Measurements from ENCODE around the gene UCHL3. TPM values are rescaled to one million over a fixed set of nuclear protein-coding genes. Genes with fewer than 3 reads are reported as not detected.

The UCHL3 gene
- total and polyA plus RNA-seq, 9 of the 15 experiments (the other 6 are each of a cell fraction or from before 2014, with no cell fraction given): 42.2 to 112 (median 85.4) TPM

GRCh38 chr13:75603038-75603437 lies 53.4 kb downstream of the UCHL3 start (continued):
- TF ChIP-seq ARID4B (CRISPR knock-in tag; IDR thresholded peaks at IDR 0.05): no peak
- no peak for TF ChIP-seq NR3C1 (CRISPR knock-in tag; IDR thresholded peaks at IDR 0.05)
- no peak for TF ChIP-seq ZNF511 (CRISPR knock-in tag; IDR thresholded peaks at IDR 0.05)

GRCh38 chr13:75607447-75607846 lies 57.9 kb downstream of the UCHL3 start:
- H3K9me1 ChIP-seq (ENCODE audit: control insufficient read depth, insufficient read depth, low read length): no peaks in the 10 kb centered on the region
- H3K4me1 ChIP-seq (replicated peaks in 1 of 2; ENCODE audit: control insufficient read depth in 2 of 2, insufficient read depth in 2 of 2, low read length in 2 of 2): no peaks in the 10 kb centered on the region
- H3K36me3 ChIP-seq (ENCODE audit: control insufficient read depth, insufficient read depth, low read length): peaks cover under 1% of the 10 kb centered on the region; the same call in 1 of the 3 replicates
- WGBS (ENCODE audit: insufficient coverage, low coverage, missing lambda C conversion rate): 96% methylated on average over 2 of the region's 2 CpGs
- no TSS peak for BruUV-seq (replicated peaks)
- H3K79me2 ChIP-seq (ENCODE audit: control insufficient read depth, insufficient read depth, low read length): no peaks in the 10 kb centered on the region
- intact Hi-C loops (cut with micrococcal nuclease): no loop called here
- ATAC-seq (no peak), DNase-seq (ENCODE audit: extremely low read depth in 1 of 4, low spot score in 3 of 4) (no peak), FAIRE-seq (no peak)
- POLR2A ChIA-PET: no interaction called here
- in situ Hi-C loops (cut with MboI): no loop called here
- CTCF ChIA-PET (ENCODE audit: low intra/inter-chr PET ratio): no interaction called here
- no peaks in the 10 kb centered on the region for H4K20me1 ChIP-seq (replicated peaks; ENCODE audit: control insufficient read depth, insufficient read depth, low read length)
- no peak overlapping the region for H3K9ac ChIP-seq (ENCODE audit: insufficient read depth in 1 of 2, low read depth in 2 of 2, low read length in 2 of 2)
- no peak overlapping the region for H3K4me2 ChIP-seq (ENCODE audit: insufficient read depth, low read length)
- no peak overlapping the region for H2AFZ ChIP-seq (ENCODE audit: low read depth, low read length)
- H3K4me3 ChIP-seq: no peak overlapping the region
- H3K27ac ChIP-seq (ENCODE audit: extremely low read depth, low read depth, low read length): no peak overlapping the region
- no peaks in the 10 kb centered on the region for H3K9me3 ChIP-seq (replicated peaks; ENCODE audit: control insufficient read depth, insufficient read depth, low read depth, low read length)
- H3K27me3 ChIP-seq (ENCODE audit: control insufficient read depth in 2 of 2, insufficient read depth in 2 of 2, low read length in 2 of 2): no peaks in the 10 kb centered on the region
- TF ChIP-seq ETV5 (CRISPR knock-in tag; IDR thresholded peaks at IDR 0.05; ENCODE audit: low read depth): no peak
- TF ChIP-seq ZNF41 (CRISPR knock-in tag; conservative IDR thresholded peaks at IDR 0.05): no peak
- no peak for TF ChIP-seq ZNF551 (CRISPR knock-in tag; IDR thresholded peaks at IDR 0.05)
- TF ChIP-seq ZNF324 (CRISPR knock-in tag; IDR thresholded peaks at IDR 0.05): no peak
- no peak for TF ChIP-seq IFI16 (CRISPR knock-in tag; IDR thresholded peaks at IDR 0.05)

Measured in K562 (cell line).